ACC112 (cell line): Measurements from ENCODE around the gene TRPC4.
"Not testable (repeated sequence)": the region's sequence is repeated elsewhere in the genome, so short reads cannot be mapped to it uniquely, and the experiment has no call there.

Experiments
- H2AFZ ChIP-seq: fragments of 200-600 bp; sonication (generic); one replicate; pipeline ENCODE4 v1.6.0; 2017; ENCODE audit warnings: antibody characterized with exemption, low read length; ENCODE audit not compliant: unreplicated experiment
- H3K27ac ChIP-seq: fragments of 200-600 bp; sonication (generic); 2 replicates; pipeline ENCODE4 v1.5.1; 2014; ENCODE audit warnings: low read depth, mild to moderate bottlenecking, antibody characterized with exemption, low read length, moderate library complexity
- H3K27me3 ChIP-seq: fragments of 200-600 bp; sonication (generic); 2 replicates; pipeline ENCODE4 v1.6.1; 2014; ENCODE audit warnings: mild to moderate bottlenecking, antibody characterized with exemption, low read length, moderate library complexity, mixed read lengths; ENCODE audit not compliant: insufficient read depth
- H3K36me3 ChIP-seq: fragments of 200-600 bp; sonication (generic); 2 replicates; pipeline ENCODE4 v1.6.1; 2016; ENCODE audit warnings: mild to moderate bottlenecking, antibody characterized with exemption, low read length, moderate library complexity, mixed read lengths; ENCODE audit not compliant: insufficient read depth
- H3K4me1 ChIP-seq: fragments of 200-600 bp; sonication (generic); one replicate; pipeline ENCODE4 v1.6.1; 2016; ENCODE audit warnings: low read length, mixed read lengths; ENCODE audit not compliant: insufficient read depth, unreplicated experiment, control insufficient read depth
- H3K4me3 ChIP-seq: fragments of 200-600 bp; sonication (generic); 2 replicates; pipeline ENCODE4 v1.5.1; 2014; ENCODE audit warnings: mild to moderate bottlenecking, low read depth, low read length
- H3K79me2 ChIP-seq: fragments of 200-600 bp; sonication (generic); one replicate; pipeline ENCODE4 v1.6.0; 2016; ENCODE audit warnings: low read length; ENCODE audit not compliant: control insufficient read depth, unreplicated experiment, insufficient read depth

TRPC4 gene

GRCh38 chr13:37835392-37835791 lies 34.2 kb downstream of the TRPC4 start:
- Histone ChIP-seq H3K27me3 (no peaks in the 10 kb centered on the region), H3K79me2 (no peaks in the 10 kb centered on the region), H3K4me1 (no peaks in the 10 kb centered on the region), H3K4me3 (no peak overlapping the region), H2AFZ (no peak overlapping the region), H3K36me3 (no peaks in the 10 kb centered on the region), H3K27ac (no peak overlapping the region)

DNA sequence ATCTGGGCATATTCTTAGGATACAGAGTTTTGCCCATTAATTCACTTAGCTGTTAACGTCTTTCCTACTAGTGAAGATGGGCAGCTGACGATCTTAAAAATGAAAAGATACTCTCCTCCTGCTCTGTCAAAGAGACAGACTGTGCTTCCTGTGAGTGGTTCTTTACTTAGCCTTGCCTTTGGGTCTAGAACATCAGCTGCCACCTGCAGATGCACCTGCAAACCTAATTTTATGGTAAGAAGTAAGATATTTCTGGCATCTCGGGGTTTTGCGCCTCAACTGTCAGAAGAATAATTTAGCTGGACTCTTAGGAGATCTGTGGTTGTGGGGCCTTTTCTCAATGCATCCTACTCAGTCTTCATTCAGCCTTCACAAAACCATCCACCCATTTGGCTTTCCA lies 36.2 kb downstream of the TRPC4 start:
- no peak overlapping the region for H3K4me3 ChIP-seq
- no peaks in the 10 kb centered on the region for H3K79me2 ChIP-seq
- H3K36me3 ChIP-seq = no peaks in the 10 kb centered on the region
- H3K27ac ChIP-seq = no peak overlapping the region
- no peaks in the 10 kb centered on the region for H3K4me1 ChIP-seq
- H2AFZ ChIP-seq = no peak overlapping the region
- no peaks in the 10 kb centered on the region for H3K27me3 ChIP-seq

GRCh38 chr13:37816276-37816675 lies 53.3 kb downstream of the TRPC4 start:
- no peak overlapping the region for H3K4me3 ChIP-seq
- H3K27ac ChIP-seq = no peak overlapping the region
- H3K4me1 ChIP-seq = no peaks in the 10 kb centered on the region
- no peak overlapping the region for H2AFZ ChIP-seq
- no peaks in the 10 kb centered on the region for H3K27me3 ChIP-seq
- no peaks in the 10 kb centered on the region for H3K36me3 ChIP-seq
- no peaks in the 10 kb centered on the region for H3K79me2 ChIP-seq

DNA sequence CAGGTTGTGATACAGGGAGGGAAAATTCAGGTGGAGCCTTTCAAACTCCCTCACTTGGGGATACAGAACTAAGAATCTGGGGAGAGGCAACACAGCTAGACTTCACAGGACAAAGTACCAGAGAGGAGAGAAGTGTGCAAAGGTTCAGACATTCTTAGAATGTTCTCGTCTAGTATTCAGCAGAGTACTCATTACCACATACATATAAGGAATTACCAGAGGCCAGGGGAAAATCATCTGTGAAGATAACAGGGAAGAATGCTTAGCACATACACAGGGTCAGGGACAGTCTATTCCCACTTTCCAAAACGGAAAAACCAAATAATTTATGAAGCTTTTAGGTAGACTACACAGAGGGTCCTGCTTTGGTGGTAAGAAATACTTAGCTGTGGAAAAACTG lies 58.1 kb downstream of the TRPC4 start:
- H3K27me3 ChIP-seq = no peaks in the 10 kb centered on the region
- H3K4me3 ChIP-seq = no peak overlapping the region
- no peaks in the 10 kb centered on the region for H3K36me3 ChIP-seq
- no peaks in the 10 kb centered on the region for H3K4me1 ChIP-seq
- no peak overlapping the region for H3K27ac ChIP-seq
- H3K79me2 ChIP-seq = no peaks in the 10 kb centered on the region
- H2AFZ ChIP-seq = no peak overlapping the region

DNA sequence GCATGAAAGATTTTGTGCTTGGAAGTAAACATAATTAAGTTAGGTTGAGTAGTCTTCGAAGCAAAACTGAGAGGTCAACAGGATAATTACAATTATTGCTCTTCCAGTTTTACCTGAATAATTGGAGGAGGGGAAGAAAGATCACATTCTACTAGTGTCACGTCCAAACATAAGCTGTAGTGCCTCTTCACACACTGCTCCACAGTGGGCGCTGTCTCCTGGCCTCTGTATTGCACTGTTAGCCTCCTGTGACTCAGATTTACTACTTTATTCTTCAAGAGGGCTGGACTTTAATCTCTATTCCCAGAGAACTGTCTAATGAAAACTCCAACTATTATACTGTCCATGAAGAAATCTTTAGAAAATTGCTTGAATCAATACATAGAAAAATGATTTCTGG lies 62.9 kb downstream of the TRPC4 start:
- Histone ChIP-seq H3K27me3 (no peaks in the 10 kb centered on the region), H3K27ac (no peak overlapping the region), H3K4me3 (no peak overlapping the region), H3K36me3 (no peaks in the 10 kb centered on the region), H3K79me2 (no peaks in the 10 kb centered on the region), H2AFZ (no peak overlapping the region), H3K4me1 (no peaks in the 10 kb centered on the region)

GRCh38 chr13:37797631-37798030 lies 71.9 kb downstream of the TRPC4 start:
- no peaks in the 10 kb centered on the region for H3K36me3 ChIP-seq
- H3K4me1 ChIP-seq = peaks cover 3% of the 10 kb centered on the region
- no peaks in the 10 kb centered on the region for H3K27me3 ChIP-seq
- H2AFZ ChIP-seq = no peak overlapping the region
- H3K4me3 ChIP-seq = no peak overlapping the region
- no peak overlapping the region for H3K27ac ChIP-seq
- H3K79me2 ChIP-seq = no peaks in the 10 kb centered on the region

- not testable (repeated sequence) for H3K79me2 ChIP-seq, H3K27ac ChIP-seq, H3K4me1 ChIP-seq, H3K36me3 ChIP-seq, H2AFZ ChIP-seq, H3K27me3 ChIP-seq, H3K4me3 ChIP-seq
Measured at GRCh38 chr13:37796795-37797194, 72.8 kb downstream of the TRPC4 start.

GRCh38 chr13:37795326-37795725 lies 74.2 kb downstream of the TRPC4 start:
- no peaks in the 10 kb centered on the region for H3K79me2 ChIP-seq
- H3K4me1 ChIP-seq = peaks cover 3% of the 10 kb centered on the region
- no peaks in the 10 kb centered on the region for H3K27me3 ChIP-seq
- no peak overlapping the region for H3K4me3 ChIP-seq
- H3K27ac ChIP-seq = no peak overlapping the region
- H2AFZ ChIP-seq = no peak overlapping the region
- no peaks in the 10 kb centered on the region for H3K36me3 ChIP-seq

DNA sequence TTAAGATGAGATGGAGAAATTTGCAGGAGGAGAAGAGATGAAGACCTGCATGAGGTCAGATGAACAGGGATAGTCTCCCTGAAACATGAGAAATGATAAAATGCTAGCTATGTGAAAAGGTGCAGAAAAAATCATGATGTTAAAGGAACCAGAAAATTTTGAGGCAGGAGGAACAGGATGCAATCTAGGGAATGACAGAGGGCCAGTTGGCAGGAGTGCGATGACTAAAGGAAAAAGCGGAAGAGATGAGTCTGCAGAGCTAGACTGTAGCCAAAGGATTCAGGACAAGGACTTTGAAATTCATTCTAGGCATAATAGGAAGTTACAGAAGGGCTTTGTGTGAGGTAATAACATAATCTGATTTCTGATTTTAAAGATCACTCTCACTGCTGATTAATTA lies 77.9 kb downstream of the TRPC4 start:
- no peaks in the 10 kb centered on the region for H3K36me3 ChIP-seq
- H3K79me2 ChIP-seq = no peaks in the 10 kb centered on the region
- H3K4me1 ChIP-seq = no peaks in the 10 kb centered on the region
- H3K27ac ChIP-seq = no peak overlapping the region
- no peaks in the 10 kb centered on the region for H3K27me3 ChIP-seq
- H3K4me3 ChIP-seq = no peak overlapping the region
- H2AFZ ChIP-seq = no peak overlapping the region

DNA sequence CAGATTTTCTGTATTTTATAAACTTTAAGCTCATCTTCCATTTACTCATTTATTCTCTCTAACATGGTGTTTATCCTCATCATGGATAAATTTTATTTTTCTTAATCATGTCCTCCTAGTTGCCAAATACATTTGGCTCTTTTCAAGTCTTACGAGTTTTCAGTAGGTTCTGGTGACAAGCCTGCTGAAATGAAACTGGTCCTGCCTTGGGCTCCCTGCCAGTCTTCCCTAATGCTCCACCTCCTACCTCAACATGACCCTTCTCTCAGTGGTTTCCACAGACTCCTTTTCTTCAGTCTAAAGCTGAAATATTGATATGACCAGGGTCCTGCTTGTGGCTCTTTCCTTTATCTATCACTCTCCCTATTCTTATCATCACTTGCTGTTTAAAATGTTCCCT lies 81.2 kb downstream of the TRPC4 start:
- Histone ChIP-seq H3K4me3 (no peak overlapping the region), H3K4me1 (no peaks in the 10 kb centered on the region), H3K27ac (no peak overlapping the region), H3K36me3 (no peaks in the 10 kb centered on the region), H3K27me3 (no peaks in the 10 kb centered on the region), H2AFZ (no peak overlapping the region), H3K79me2 (no peaks in the 10 kb centered on the region)

DNA sequence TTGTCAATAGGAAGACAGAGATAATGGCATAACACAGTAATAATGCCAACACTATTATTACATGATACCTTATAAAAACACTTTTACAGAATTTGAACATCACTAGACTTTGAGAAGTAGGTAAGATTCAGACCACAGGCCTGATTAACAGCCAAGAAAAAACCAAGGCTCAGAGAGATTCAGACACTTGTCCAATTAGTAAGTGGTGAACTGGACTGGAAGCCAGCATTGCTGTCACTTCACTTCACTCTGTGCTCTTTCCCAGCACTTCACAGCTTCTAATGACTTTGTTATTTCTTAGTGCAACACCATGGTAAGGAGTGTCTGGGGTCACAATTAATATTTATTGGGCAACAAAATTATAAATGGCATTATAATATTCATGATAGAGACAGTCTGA lies 91.9 kb downstream of the TRPC4 start:
- H3K27ac ChIP-seq = no peak overlapping the region
- H3K4me3 ChIP-seq = no peak overlapping the region
- no peaks in the 10 kb centered on the region for H3K36me3 ChIP-seq
- no peaks in the 10 kb centered on the region for H3K4me1 ChIP-seq
- no peaks in the 10 kb centered on the region for H3K79me2 ChIP-seq
- no peak overlapping the region for H2AFZ ChIP-seq
- no peaks in the 10 kb centered on the region for H3K27me3 ChIP-seq

DNA sequence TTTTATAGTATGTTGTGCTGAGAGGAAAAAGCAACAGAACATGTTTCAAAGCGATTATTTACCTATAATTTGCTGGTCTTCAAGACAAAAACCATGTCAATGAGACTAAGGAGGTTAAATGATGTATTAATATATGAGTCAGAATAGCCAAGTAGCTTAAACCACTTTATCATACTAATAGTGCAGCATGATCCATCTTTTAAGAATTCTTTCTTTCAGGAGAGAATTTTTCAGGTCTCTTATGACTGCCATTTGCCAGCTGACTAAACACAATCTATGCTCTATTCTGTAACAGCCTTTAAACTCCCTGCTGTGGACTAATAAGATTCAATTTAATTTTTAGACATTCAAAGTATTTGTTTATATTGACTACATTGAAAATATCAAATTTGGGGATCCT lies 93.7 kb downstream of the TRPC4 start:
- Histone ChIP-seq H3K36me3 (no peaks in the 10 kb centered on the region), H3K4me1 (no peaks in the 10 kb centered on the region), H3K27me3 (no peaks in the 10 kb centered on the region), H2AFZ (no peak overlapping the region), H3K27ac (no peak overlapping the region), H3K79me2 (no peaks in the 10 kb centered on the region), H3K4me3 (no peak overlapping the region)
